HG02610 (cell line): ENCODE measurements around the gene BRINP3.

Experiments used
- ATAC-seq: cut with Tn5 transposase; IDR thresholded peaks from one replicate; pipeline ENCODE4 v1.9.1; 2021; ENCODE audit warnings: mild to moderate bottlenecking, moderate library complexity; ENCODE audit not compliant: unreplicated experiment

BRINP3 gene

DNA sequence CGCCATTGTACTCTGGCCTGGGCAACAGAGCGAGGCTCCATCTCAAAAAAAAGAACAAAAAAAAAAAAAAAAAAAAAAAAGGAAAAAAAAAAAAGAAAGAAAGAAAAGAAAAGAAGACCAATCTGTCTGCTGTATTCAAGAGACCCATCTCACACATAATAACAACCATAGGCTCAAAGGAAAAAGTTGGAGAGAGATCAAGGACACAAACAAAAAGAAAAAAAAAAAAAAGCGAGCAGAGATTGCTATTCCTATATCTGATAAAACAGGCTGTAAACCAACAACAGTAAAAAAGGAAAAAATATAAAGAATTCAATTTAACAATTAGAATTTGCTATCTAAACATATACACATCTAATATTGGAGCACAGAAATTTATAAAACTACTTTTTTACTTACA lies 150.4 kb downstream of the BRINP3 start:
- no peak for ATAC-seq

DNA sequence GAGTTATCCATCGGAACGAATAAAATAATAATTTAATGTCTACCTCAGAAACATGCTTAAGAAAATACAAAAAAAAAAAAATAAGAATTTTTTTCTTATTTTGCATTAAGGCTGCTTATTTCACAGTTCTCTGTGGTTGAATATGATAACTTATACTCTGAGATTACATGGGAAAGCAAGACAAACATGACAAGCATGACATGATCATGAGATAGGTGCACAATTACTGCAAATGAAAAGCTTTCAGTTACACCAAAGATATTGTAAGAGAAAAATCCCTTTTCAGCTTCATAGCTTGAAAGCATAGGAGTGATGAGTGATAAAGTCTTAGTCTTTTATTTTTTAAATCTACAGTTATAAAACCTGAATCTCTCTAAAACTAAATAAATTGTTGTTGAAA lies 154.1 kb downstream of the BRINP3 start:
- no peak for ATAC-seq

- ATAC-seq, result no peak
Observed at GRCh38 chr1:190322274-190322673, 155.4 kb downstream of the BRINP3 start.

DNA sequence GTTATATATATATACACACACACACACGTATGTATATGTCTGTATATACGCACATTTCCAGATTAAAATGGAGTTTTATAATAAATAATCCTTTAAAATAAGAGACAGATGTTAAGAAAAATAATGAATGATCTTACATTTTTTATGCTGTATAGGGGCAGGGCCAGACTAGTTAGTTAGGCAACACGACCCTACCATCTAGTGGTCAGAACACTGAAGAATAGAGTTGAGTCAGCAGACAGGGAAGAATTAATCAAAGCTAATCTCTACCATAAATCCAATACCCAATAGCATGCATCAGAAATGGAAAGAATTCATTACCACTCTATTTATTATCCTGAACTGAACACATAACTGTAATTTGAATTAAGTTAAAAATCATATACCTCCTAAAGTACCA lies 156.7 kb downstream of the BRINP3 start:
- ATAC-seq, result no peak

DNA sequence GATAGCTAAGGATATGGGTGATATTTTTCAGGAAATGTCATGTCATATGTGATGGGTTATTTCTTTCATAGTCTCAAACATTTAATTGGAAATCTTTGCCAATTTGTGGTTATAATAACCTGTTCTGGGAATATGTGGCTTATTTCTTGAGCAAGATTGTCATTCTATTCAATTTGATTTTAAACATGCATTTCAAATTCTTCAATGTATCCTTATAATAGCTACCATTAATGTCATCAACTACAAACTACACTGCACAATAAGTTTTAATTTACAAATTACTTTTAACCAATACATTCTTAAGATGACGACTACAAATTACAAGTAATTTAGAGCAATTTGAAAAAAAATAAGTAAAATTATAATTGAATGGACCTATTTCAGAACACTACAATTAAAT lies 164.9 kb downstream of the BRINP3 start:
- no peak for ATAC-seq

GRCh38 chr1:190303501-190303900 lies 174.2 kb downstream of the BRINP3 start:
- no peak for ATAC-seq

DNA sequence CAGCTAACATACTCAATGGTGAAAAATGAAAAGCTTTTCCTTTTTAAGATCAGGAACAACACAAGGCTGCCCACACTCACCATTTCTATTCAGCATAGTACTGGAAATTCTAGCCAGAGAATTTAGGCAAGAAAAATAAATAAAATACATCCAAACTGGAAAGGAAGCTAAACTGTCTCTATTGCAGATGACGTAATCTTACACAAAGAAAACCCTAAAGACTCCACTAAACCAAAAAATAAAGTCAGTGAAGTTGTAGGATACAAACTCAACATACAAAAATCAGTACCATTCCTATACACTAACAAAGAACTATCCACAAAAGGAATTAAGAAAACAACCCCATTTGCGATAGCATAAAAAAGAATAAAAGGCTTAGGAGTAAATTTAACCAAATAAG lies 181.2 kb downstream of the BRINP3 start:
- no peak for ATAC-seq

DNA sequence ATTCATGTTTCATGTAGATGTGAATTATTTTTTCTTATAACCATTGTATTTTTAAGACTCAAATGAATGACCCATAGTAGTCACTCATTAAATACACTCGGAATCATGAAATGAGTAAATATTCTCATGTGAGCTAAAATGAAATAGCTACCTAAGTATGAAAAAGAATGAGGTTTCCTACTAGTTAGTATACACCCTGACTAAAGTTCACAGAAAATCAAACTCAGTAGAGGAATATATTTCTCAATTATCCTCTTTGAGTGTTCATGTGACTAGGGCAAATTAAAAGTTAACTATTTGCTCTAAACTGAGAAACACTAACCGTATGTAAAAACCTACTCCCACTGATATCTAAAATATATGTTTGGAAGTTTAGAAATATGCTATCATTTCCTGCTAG lies 187.8 kb downstream of the BRINP3 start:
- no peak for ATAC-seq

GRCh38 chr1:190286111-190286510 lies 191.6 kb downstream of the BRINP3 start:
- no peak for ATAC-seq

DNA sequence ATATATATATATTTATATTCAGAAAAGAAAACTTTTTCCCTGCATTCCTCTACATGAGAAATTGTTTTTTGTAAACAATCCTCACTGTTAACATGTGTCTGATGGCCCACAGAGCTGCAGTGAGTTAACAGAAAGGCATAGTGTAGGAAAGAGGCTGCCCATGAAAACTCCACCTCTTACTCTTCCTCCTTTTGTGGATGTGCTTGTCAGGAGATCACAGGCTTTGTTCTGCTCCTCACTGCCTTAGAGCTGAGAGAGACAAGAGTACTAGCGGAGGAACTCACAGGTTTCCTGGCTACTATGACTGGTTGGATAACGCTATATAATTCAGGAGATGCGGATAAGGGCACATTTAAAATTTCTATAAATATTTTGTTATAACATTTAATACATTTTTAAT lies 200.6 kb downstream of the BRINP3 start:
- ATAC-seq, result no peak

DNA sequence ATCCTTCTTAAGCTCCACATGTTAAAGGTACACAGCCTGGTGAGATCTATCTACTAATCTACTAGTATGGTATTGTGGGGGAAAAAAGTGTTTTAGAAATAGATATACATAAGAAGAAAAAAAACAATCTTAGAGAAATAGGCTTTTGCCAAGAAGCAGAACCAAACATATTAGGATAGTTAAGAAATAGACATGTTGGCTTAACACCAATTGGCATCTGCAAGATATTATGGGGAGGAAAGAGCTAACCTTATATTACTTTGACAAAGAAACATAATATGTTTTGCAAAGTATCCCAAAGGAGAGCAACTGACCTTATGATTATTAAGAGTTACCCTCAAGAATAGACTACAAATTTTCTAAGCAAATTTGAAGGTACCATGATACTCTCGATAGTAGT lies 202.9 kb downstream of the BRINP3 start:
- ATAC-seq, result no peak

- no peak for ATAC-seq
Observed at GRCh38 chr1:190273161-190273560, 204.5 kb downstream of the BRINP3 start.

DNA sequence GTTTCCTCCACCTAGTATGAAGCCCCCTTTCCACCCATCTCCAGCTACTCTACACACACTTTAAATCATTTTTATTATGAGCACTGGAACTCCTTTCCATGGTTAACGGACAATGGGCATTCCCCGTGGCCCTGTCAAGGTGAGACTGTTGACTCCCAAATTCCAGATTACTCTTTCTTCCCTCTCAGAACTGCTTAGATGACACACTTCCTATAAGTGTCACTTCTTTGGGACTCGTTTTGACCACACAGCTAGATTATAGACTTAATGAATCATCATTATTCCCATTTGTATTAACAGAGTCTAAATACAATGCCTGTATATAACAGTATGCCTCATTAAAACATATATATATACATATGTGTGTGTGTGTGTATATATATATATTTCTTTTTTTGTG lies 215.1 kb downstream of the BRINP3 start:
- no peak for ATAC-seq

- no peak for ATAC-seq
Observed at GRCh38 chr1:190259424-190259823, 218.2 kb downstream of the BRINP3 start.

GRCh38 chr1:190258003-190258402 lies 219.7 kb downstream of the BRINP3 start:
- no peak for ATAC-seq

GRCh38 chr1:190252046-190252445 lies 225.6 kb downstream of the BRINP3 start:
- no peak for ATAC-seq

- no peak for ATAC-seq
Observed at GRCh38 chr1:190250368-190250767, 227.3 kb downstream of the BRINP3 start.

DNA sequence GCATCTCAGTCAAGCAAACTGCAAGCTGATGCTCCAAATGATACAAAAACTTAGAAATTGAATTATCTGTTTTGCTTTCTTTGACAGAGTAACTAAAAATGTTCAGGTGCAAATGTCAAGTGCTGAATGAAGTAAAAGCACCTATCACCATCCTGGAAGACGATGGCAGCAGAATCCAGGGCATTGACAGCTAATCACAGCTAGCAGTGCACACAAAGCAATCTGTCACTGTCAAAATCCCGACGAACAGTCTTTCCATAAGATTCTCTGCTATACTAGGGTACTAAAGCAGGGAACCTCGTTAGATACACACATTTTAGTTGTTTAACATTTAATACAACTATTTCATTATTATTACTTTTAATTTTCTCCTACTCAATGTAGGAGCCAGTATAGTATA lies 233.3 kb downstream of the BRINP3 start:
- ATAC-seq, result no peak

- no peak for ATAC-seq
Observed at GRCh38 chr1:190243056-190243455, 234.6 kb downstream of the BRINP3 start.

- no peak for ATAC-seq
Observed at GRCh38 chr1:190226006-190226405, 251.7 kb downstream of the BRINP3 start.

- ATAC-seq, result no peak
Observed at GRCh38 chr1:190212450-190212849, 265.2 kb downstream of the BRINP3 start.

DNA sequence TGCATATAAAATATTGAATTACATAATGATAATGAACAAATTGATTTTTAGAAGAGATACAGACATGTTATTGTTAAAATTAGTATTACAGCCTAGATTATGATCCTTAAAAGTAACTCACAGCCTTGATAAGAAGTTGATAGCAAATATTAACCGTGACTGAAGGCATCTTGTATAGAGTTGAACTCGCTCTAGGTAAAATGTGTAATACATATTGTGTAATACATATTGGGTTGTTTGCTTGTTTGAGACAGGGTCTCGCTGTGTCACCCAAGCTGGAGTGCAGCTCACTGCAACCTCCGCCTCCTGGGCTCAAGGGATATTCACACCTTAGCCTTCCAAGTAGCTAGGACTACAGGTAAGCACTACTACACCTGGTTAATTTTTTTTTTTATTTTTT lies 269.9 kb downstream of the BRINP3 start:
- ATAC-seq, result no peak

DNA sequence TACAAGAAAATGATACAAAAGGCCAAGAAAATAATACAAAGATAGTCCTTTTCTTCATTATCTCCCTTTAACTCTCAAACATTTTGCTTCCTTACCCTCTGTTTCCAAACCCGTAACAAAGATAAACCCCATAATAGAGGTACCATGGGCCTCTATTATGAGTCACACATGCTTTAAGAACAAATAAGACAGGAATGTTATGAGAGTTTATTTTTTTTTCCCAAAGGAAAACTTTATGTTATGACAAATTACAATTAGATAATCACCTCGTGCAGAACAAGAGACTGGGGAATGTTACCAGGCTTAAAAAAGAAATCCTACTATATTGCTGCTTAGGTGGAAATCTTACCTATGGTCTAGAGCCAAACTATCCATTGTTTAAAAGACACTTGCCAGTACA lies 272.0 kb downstream of the BRINP3 start:
- no peak for ATAC-seq

DNA sequence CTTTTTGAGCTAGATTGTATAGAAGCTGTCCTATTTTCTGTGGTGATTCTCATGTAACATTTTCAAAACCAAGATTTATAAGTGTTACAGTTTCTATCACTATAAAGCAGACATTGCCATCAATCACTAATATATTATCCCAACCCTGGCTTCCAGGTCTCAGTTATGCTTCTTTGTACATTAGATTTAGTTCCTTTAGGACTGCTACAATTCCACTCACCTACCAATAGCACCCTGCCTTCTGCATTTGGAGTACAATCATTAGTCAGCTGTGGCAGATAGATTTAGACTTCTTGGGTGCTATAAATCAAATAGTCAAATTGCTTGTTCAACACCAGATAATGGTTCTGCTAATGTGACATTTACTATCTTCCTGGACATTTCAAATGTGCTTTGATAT lies 281.6 kb downstream of the BRINP3 start:
- no peak for ATAC-seq
